Bronchial smooth muscle cell (primary cell): ENCODE data around the gene XNDC1N. TPM values are rescaled to one million over a fixed set of nuclear protein-coding genes. Genes with fewer than 3 reads are reported as not detected.

ENCODE experiments used
- total RNA-seq: library from RNA; depleted of rRNA; stranded (reverse); fragments of >200 nt; gene quantifications from 2 replicates; pipeline ENCODE4 v1.2.1, GENCODE V29; 2014

Gene XNDC1N, protein sequence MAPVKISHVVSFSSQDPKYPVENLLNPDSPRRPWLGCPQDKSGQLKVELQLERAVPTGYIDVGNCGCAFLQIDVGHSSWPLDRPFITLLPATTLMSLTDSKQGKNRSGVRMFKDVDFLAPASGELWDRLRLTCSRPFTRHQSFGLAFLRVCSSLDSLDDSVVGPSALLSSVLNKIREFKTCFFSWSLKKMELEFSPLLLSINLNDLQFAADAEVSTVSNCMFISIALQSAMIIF
- total RNA-seq = 6.9 and 7.6 TPM in 2 replicates

DNA sequence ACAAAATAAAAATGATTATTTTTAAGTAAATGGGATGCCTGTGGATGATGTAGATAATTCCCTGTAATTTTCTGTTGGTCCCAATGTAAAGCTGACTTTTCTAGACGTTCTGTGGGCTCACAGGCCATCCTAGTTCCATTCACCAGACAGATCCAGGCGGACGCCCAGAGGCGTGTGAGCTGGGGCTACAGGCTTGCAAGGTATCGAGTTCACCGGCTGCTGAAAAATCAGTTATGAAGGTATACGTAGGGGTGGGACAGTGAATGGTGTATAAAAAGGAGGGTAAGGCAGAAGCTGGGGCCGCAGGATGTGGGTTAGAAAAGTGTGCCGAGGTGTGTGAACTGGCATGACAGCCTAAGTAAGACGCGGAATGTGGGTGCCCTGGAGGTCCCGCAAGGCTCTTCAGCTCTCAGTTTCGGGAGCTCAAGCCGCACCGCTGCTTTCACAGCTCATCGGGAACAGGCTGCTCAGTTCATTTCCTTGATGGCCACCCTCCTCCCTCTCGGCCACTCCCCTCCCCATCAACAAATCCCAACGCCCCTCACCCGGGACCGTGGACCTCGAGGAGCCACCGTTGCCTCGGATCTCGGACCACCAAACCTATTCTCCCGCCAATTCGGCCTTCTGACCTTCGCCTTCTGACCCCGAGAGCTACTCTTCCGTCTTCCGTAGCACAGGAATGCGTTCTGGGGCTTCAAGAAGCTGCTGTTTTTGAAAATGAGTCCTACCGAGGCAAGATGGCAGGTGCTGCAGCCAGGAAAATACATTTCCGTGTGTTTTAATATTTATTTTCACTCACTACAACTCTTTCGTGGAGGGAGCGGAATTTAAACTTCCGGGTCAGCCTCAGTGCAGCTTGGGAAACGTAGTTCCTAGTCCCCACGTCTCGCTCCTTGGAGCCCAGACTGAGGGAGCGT is at the start of gene XNDC1N:
XNDC1N (minus strand) TSS at position 775 of the 917 bp plus-strand sequence. CDS start 5,241 bp downstream, outside the sequence.

DNA sequence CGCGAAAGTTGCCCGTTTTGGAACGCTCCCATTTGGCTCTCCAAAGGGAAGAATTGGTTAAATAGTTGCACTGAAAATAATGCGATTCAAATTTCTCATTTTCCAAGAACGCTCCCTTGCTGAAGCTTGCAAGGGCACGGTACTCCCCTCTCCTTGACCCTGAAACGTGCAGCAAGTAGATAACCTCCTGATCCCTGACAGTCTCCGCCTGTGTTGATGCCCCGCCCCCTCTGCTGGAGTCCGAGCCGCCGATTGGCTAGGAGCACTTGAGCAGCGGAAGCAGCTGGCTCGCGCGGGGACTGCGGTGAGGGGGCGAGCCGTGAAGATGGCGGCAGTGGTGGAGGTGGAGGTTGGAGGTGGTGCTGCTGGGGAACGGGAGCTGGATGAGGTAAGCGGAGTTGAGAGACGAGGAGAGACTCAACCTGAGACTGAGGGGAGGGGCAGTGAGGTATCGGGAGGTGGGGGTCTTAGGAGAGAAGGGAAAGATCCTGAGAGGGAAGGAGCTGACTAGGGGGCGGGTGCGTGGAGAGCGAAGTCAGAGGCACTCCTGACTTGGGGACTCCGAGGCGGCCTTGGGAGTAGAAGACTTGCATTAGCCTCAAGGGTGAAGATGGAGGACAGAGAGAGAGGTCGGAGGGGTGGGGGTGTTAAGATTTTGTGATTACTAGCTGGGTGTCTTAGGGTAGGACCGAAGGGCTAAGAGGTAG is 496 bp upstream of the XNDC1N start, which contains the start of gene RNF121:
RNF121 (plus strand) TSS at position 310 of the 707 bp plus-strand sequence; CDS start at position 326, 16 bp downstream.

Other genes with a start within 250 kb of the XNDC1N start
- not detected in 2 replicates for gene DEFB108B, start 95.4 kb downstream of the XNDC1N start, total RNA-seq
- not detected in 2 replicates for gene DEFB131B, start 50.1 kb downstream of the XNDC1N start, total RNA-seq
- 33.4 and 44.8 TPM in 2 replicates for gene RNF121, start 452 bp upstream of the XNDC1N start, total RNA-seq
- 1.3 and 2.0 TPM in 2 replicates for gene IL18BP, start 70.3 kb upstream of the XNDC1N start, total RNA-seq
- 154 and 194 TPM in 2 replicates for gene NUMA1, start 151.9 kb upstream of the XNDC1N start, total RNA-seq
- 3.9 and 13.5 TPM in 2 replicates for gene LRRC51, start 152.3 kb upstream of the XNDC1N start, total RNA-seq
- 86.1 and 89.2 TPM in 2 replicates for gene LAMTOR1, start 174.7 kb upstream of the XNDC1N start, total RNA-seq
- gene TOMT, start 177.3 kb upstream of the XNDC1N start, total RNA-seq = not detected in 2 replicates
- gene ANAPC15, start 184.1 kb upstream of the XNDC1N start, total RNA-seq = 25.9 and 41.6 TPM in 2 replicates
- gene FOLR3, start 207.1 kb upstream of the XNDC1N start, total RNA-seq = 0.34 and 1.4 TPM in 2 replicates